K562 (cell line): Measurements from ENCODE around the gene ELFN2. TPM values are rescaled to one million over a fixed set of nuclear protein-coding genes. Genes with fewer than 3 reads are reported as not detected.

ENCODE experiments used
- ATAC-seq: fragments of 200-7000 bp; cut with Tn5 transposase; 3 replicates; pipeline ENCODE4 v1.9.1; 2020; ENCODE audit warnings: moderate library complexity
- BruUV-seq: library from RNA; stranded (reverse); fragments of 400-500 nt; replicated peaks from 2 replicates; lab custom pipeline; 2021; lab: Mats Ljungman, UMichigan
- CTCF ChIA-PET: fragments of 300-600 bp; formaldehyde crosslinking; extraction: SDS; loops from one replicate; lab custom pipeline; 2021; ENCODE audit warnings: low intra/inter-chr PET ratio; lab: Yijun Ruan, JAX
- POLR2A ChIA-PET: fragments of 300-600, 350-650 bp; sonication (Branson Sonifier 250); formaldehyde crosslinking; extraction: SDS; loops from one replicate; lab custom pipeline; 2021; ENCODE audit warnings: antibody characterized with exemption, inconsistent platforms; lab: Yijun Ruan, JAX
- DNase-seq, 4 experiments: peaks; one replicate each; pipeline versions ENCODE4 v3.0.0 to v3.0.0-alpha.2; 2011 to 2018; ENCODE audit warnings: low spot score in 3 of 4, mixed read lengths in 3 of 4; ENCODE audit errors: extremely low read depth in 1 of 4
- FAIRE-seq: peaks from 2 replicates; lab custom pipeline; 2011; peaks lifted over from hg19 to GRCh38; lab: Jason Lieb, UNC
- H2AFZ ChIP-seq: 2 replicates; pipeline ENCODE4 v1.6.0; 2011; ENCODE audit warnings: low read depth, low read length, control low read depth, inconsistent platforms
- H3K27ac ChIP-seq: fragments of 200-600 bp; 3 replicates; pipeline ENCODE4 v1.8.0; 2011; ENCODE audit warnings: low read depth, mild to moderate bottlenecking, control low read depth, inconsistent platforms, low read length, moderate library complexity, mixed read lengths; ENCODE audit errors: extremely low read depth
- H3K27me3 ChIP-seq, 2 experiments: fragments of 300-600 bp in 1 of 2; 2 replicates in 1 of 2; 3 replicates in 1 of 2; pipeline versions ENCODE4 v1.6.0 to v1.8.0; 2011; ENCODE audit warnings: inconsistent platforms in 2 of 2, low read length in 2 of 2, mild to moderate bottlenecking in 1 of 2, mixed read lengths in 1 of 2, moderate library complexity in 1 of 2; ENCODE audit not compliant: control insufficient read depth in 2 of 2, insufficient read depth in 2 of 2
- H3K36me3 ChIP-seq: fragments of 300-600 bp; 3 replicates; pipeline ENCODE4 v1.8.0; 2011; ENCODE audit warnings: mild to moderate bottlenecking, low read length, inconsistent platforms; ENCODE audit not compliant: control insufficient read depth, insufficient read depth
- H3K4me1 ChIP-seq, 2 experiments: fragments of 200-600 bp in 1 of 2; replicated peaks in 1 of 2; 2 replicates in 1 of 2; 3 replicates in 1 of 2; pipeline versions ENCODE4 v1.5.1 to v1.8.0; 2011; ENCODE audit warnings: inconsistent platforms in 2 of 2, low read length in 2 of 2, mild to moderate bottlenecking in 1 of 2, mixed read lengths in 1 of 2, moderate library complexity in 1 of 2; ENCODE audit not compliant: control insufficient read depth in 2 of 2, insufficient read depth in 2 of 2
- H3K4me2 ChIP-seq: 2 replicates; pipeline ENCODE4 v1.6.1; 2011; ENCODE audit warnings: low read length, control low read depth, inconsistent platforms, mixed read lengths; ENCODE audit not compliant: insufficient read depth
- H3K4me3 ChIP-seq: fragments of 200-600 bp; sonication (generic), shearing (Covaris generic); 2 replicates; pipeline ENCODE4 v1.5.1; 2016; ENCODE audit warnings: control low read depth, inconsistent platforms
- H3K79me2 ChIP-seq: fragments of 200-600 bp; 3 replicates; pipeline ENCODE4 v1.8.0; 2011; ENCODE audit warnings: low read length, inconsistent platforms; ENCODE audit not compliant: control insufficient read depth, insufficient read depth
- H3K9ac ChIP-seq, 2 experiments: 2 replicates each; pipeline versions ENCODE4 v1.6.0 to v1.6.1; 2011; ENCODE audit warnings: low read depth in 2 of 2, low read length in 2 of 2, control low read depth in 1 of 2, inconsistent platforms in 1 of 2, mild to moderate bottlenecking in 1 of 2, mixed read lengths in 1 of 2; ENCODE audit not compliant: insufficient read depth in 1 of 2
- H3K9me1 ChIP-seq: one replicate; pipeline ENCODE4 v1.6.0; 2011; ENCODE audit warnings: inconsistent platforms, mild to moderate bottlenecking, low read length, moderate library complexity; ENCODE audit not compliant: control insufficient read depth, insufficient read depth
- H3K9me3 ChIP-seq: replicated peaks from 2 replicates; pipeline ENCODE4 v1.5.1; 2011; ENCODE audit warnings: low read depth, low read length, inconsistent platforms; ENCODE audit not compliant: control insufficient read depth, insufficient read depth
- H4K20me1 ChIP-seq: replicated peaks from 2 replicates; pipeline ENCODE4 v1.6.1; 2011; ENCODE audit warnings: low read length, inconsistent platforms, mixed read lengths; ENCODE audit not compliant: control insufficient read depth, insufficient read depth
- DIDO1 ChIP-seq: fragments of 450-650 bp; IDR thresholded peaks from 2 replicates; pipeline ENCODE4 v1.6.1; 2016; ENCODE audit warnings: low read depth, missing biosample characterization, missing genetic modification characterization
- EGR1 ChIP-seq: fragments of 450-650 bp; conservative IDR thresholded peaks from 2 replicates; pipeline ENCODE4 v1.6.1; 2017; ENCODE audit warnings: mild to moderate bottlenecking
- GATAD2A ChIP-seq: fragments of 450-650 bp; IDR thresholded peaks from 2 replicates; pipeline ENCODE4 v1.6.1; 2017
- MITF ChIP-seq: IDR thresholded peaks from 2 replicates; pipeline ENCODE4 v1.6.1; 2014; ENCODE audit warnings: antibody characterized with exemption
- MNT ChIP-seq, 2 experiments: fragments of 450-650 bp; conservative IDR thresholded peaks; 2 replicates each; pipeline ENCODE4 v1.6.1; 2017; ENCODE audit warnings: mild to moderate bottlenecking in 2 of 2, moderate library complexity in 2 of 2
- MYNN ChIP-seq, 2 experiments: sonication (generic); formaldehyde crosslinking in 1 of 2; IDR thresholded peaks; 2 replicates each; pipeline versions ENCODE4 v1.5.0 to v1.6.1; 2016 to 2020; ENCODE audit warnings: antibody characterized with exemption in 1 of 2, missing genetic modification reagents in 1 of 2
- NR2F6 ChIP-seq: fragments of 450-650 bp; formaldehyde crosslinking; IDR thresholded peaks from 2 replicates; pipeline ENCODE4 v1.4.0; 2020; ENCODE audit warnings: mild to moderate bottlenecking
- NR4A1 ChIP-seq, 2 experiments: fragments of 250-450 bp in 1 of 2; fragments of 450-650 bp in 1 of 2; sonication (Bioruptor Pico) in 1 of 2; IDR thresholded peaks; 2 replicates each; pipeline versions ENCODE4 v1.4.0 to v1.6.1; 2016 to 2020; ENCODE audit warnings: mild to moderate bottlenecking in 2 of 2, missing compliant biosample characterization in 1 of 2, missing genetic modification characterization in 1 of 2, moderate library complexity in 1 of 2
- RFX5 ChIP-seq: IDR thresholded peaks from 2 replicates; pipeline ENCODE4 v1.6.1; 2011; ENCODE audit warnings: low read depth, mild to moderate bottlenecking, improper control_type of control experiment, low read length
- SMAD2 ChIP-seq: fragments of 150-350 bp; IDR thresholded peaks from 2 replicates; pipeline ENCODE4 v1.6.1; 2014; ENCODE audit warnings: low read depth, mild to moderate bottlenecking, low read length
- WGBS: fragments of 100-300 bp; shearing (Covaris generic); methylation state at CpG from one replicate; pipeline ENCODE4 v1.1.6; 2016; ENCODE audit warnings: low coverage, mixed read lengths; ENCODE audit not compliant: insufficient coverage; ENCODE audit errors: missing lambda C conversion rate; 5-methylcytosine and 5-hydroxymethylcytosine counted together
- in situ Hi-C: fragments of 300-500 bp; cut with MboI; formaldehyde crosslinking; loops from 4 replicates; pipeline ENCODE4 v1.15.0; 2018; ENCODE audit warnings: inconsistent platforms, mixed read lengths
- intact Hi-C: fragments of 100-400 bp; cut with micrococcal nuclease; formaldehyde crosslinking; loops from 2 replicates; pipeline ENCODE4 v1.14.2; 2022
- polyA plus RNA-seq, 8 experiments: library from polyadenylated mRNA; depleted of rRNA in 4 of 8; stranded (reverse) in 5 of 8; unstranded in 3 of 8; fragments of >200 nt; fragmentation: Nextera tagmentation in 2 of 8; fragmentation: Illumina TruSeq in 1 of 8; extraction: Ambion mirVana in 2 of 8; extraction: Trizol in 1 of 8; gene quantifications; 2 replicates each; pipeline versions ENCODE4 v1.2.1 to v1.2.3, GENCODE V29; 2011 to 2014; ENCODE audit warnings: inconsistent platforms in 1 of 8, missing spikeins in 1 of 8
- total RNA-seq, 7 experiments: library from RNA; depleted of rRNA in 6 of 7; stranded (reverse); fragments of >200 nt in 6 of 7; fragmentation: Illumina TruSeq in 2 of 7; extraction: Trizol in 2 of 7; gene quantifications; 2 replicates each; pipeline versions ENCODE4 v1.2.1 to v1.2.3, GENCODE V29; 2011 to 2021; ENCODE audit warnings: low replicate concordance in 1 of 7

Gene ELFN2
- total and polyA plus RNA-seq, 9 of the 15 experiments (the other 6 are each of a cell fraction or from before 2014, with no cell fraction given), result not detected

GRCh38 chr22:37456346-37456745 is 29.1 kb upstream of the ELFN2 start:
- in situ Hi-C loops, result loop anchor here (5.0 kb wide), 2 partner anchors 134 to 289 kb away; no protein-coding TSS in a partner anchor
- Histone ChIP-seq H3K9me3 (no peaks in the 10 kb centered on the region), H2AFZ (no peak overlapping the region), H3K4me2 (no peak overlapping the region), H4K20me1 (peaks cover 8% of the 10 kb centered on the region; the same call in 1 of the 2 replicates), H3K36me3 (no peaks in the 10 kb centered on the region), H3K9ac (no peak overlapping the region), H3K79me2 (no peaks in the 10 kb centered on the region), H3K9me1 (no peaks in the 10 kb centered on the region), H3K27me3 (peaks cover 0 to 16% of the 10 kb centered on the region in 2 experiments; a peak in 3 of 5 replicates), H3K4me3 (no peak overlapping the region), H3K4me1 (peaks cover 8 to 17% of the 10 kb centered on the region in 2 experiments; a peak in 3 of 5 replicates), H3K27ac (no peak overlapping the region)
- TF ChIP-seq DIDO1 (tag) (no peak), GATAD2A (no peak), SMAD2 (no peak), NR2F6 (CRISPR knock-in tag) (no peak), NR4A1 (CRISPR knock-in tag; IDR thresholded peaks at IDR 0.05) (no peak), NR4A1 (tag; IDR thresholded peaks at IDR 0.05) (no peak), RFX5 (no peak), MYNN (IDR thresholded peaks at IDR 0.05) (no peak), MYNN (CRISPR knock-in tag; IDR thresholded peaks at IDR 0.05) (no peak), EGR1 (no peak), MNT (conservative IDR thresholded peaks at IDR 0.05) (no peak), MITF (no peak)
- CTCF ChIA-PET, result interaction anchor here (1.1 to 1.9 kb wide), 2 partner anchors 139 to 189 kb away, joined by 4 to 16 read pairs; no protein-coding TSS in a partner anchor
- POLR2A ChIA-PET, result no interaction called here
- 43% methylated on average over 10 of the region's 17 CpGs for WGBS
- no TSS peak for BruUV-seq
- ATAC-seq (no peak), FAIRE-seq (no peak), DNase-seq (no peak)
- intact Hi-C loops, result loop anchor here (5.0 kb wide), 1 partner anchor 189 kb away; no protein-coding TSS in a partner anchor
